HepG2 (cell line): ENCODE measurements around the gene ZNF606. TPM values are rescaled to one million over a fixed set of nuclear protein-coding genes. Genes with fewer than 3 reads are reported as not detected.

Source experiments
- AFF4 ChIP-seq: sonication (generic); formaldehyde crosslinking; IDR thresholded peaks from 2 replicates; pipeline ENCODE4 v1.4.0; 2020; ENCODE audit warnings: missing genetic modification reagents
- ATF6 ChIP-seq: sonication (generic); formaldehyde crosslinking; conservative IDR thresholded peaks from 2 replicates; pipeline ENCODE4 v1.4.0; 2020; ENCODE audit warnings: missing genetic modification reagents
- CENPT ChIP-seq: sonication (generic); formaldehyde crosslinking; IDR thresholded peaks from 2 replicates; pipeline ENCODE4 v1.8.0; 2022; ENCODE audit warnings: low read depth, mild to moderate bottlenecking, moderate library complexity, missing genetic modification reagents
- ELF3 ChIP-seq: IDR thresholded peaks from 2 replicates; pipeline ENCODE4 v1.6.1; 2016; ENCODE audit warnings: missing genetic modification reagents, missing compliant biosample characterization
- HIVEP1 ChIP-seq: sonication (generic); formaldehyde crosslinking; IDR thresholded peaks from 2 replicates; pipeline ENCODE4 v1.4.0; 2020; ENCODE audit warnings: mild to moderate bottlenecking, missing genetic modification reagents
- HNRNPLL ChIP-seq: fragments of 200-400 bp; formaldehyde crosslinking; IDR thresholded peaks from 2 replicates; pipeline ENCODE4 v1.6.1; 2017; ENCODE audit warnings: mild to moderate bottlenecking, low read depth, low read length; ENCODE audit not compliant: poor library complexity, severe bottlenecking
- MXD4 ChIP-seq: IDR thresholded peaks from 2 replicates; pipeline ENCODE4 v1.6.1; 2016; ENCODE audit warnings: mild to moderate bottlenecking, missing biosample characterization, missing genetic modification reagents
- MYC ChIP-seq: sonication (generic); formaldehyde crosslinking; IDR thresholded peaks from 2 replicates; pipeline ENCODE4 v1.9.0; 2021; ENCODE audit warnings: missing genetic modification reagents, borderline replicate concordance
- NCOA2 ChIP-seq: sonication (generic); formaldehyde crosslinking; IDR thresholded peaks from 2 replicates; pipeline ENCODE4 v1.8.0; 2022; ENCODE audit warnings: inconsistent platforms
- PRDM15 ChIP-seq: sonication (generic); formaldehyde crosslinking; IDR thresholded peaks from 2 replicates; pipeline ENCODE4 v1.4.0; 2020; ENCODE audit warnings: missing genetic modification reagents
- SIN3A ChIP-seq: IDR thresholded peaks from 2 replicates; pipeline ENCODE4 v1.6.1; 2011; ENCODE audit warnings: low read depth, mild to moderate bottlenecking, control low read depth, low read length, borderline replicate concordance
- SMYD3 ChIP-seq: sonication (generic); formaldehyde crosslinking; IDR thresholded peaks from 2 replicates; pipeline ENCODE4 v1.8.1; 2023; ENCODE audit warnings: mild to moderate bottlenecking, missing genetic modification reagents
- THYN1 ChIP-seq: sonication (generic); formaldehyde crosslinking; IDR thresholded peaks from 2 replicates; pipeline ENCODE4 v1.8.1; 2023; ENCODE audit warnings: low read depth, mild to moderate bottlenecking, moderate library complexity, missing genetic modification reagents, borderline replicate concordance
- ZEB1 ChIP-seq: IDR thresholded peaks from 2 replicates; pipeline ENCODE4 v1.6.1; 2012; ENCODE audit warnings: mild to moderate bottlenecking, low read depth, inconsistent platforms; ENCODE audit not compliant: insufficient replicate concordance
- ZKSCAN1 ChIP-seq: fragments of 150-350 bp; IDR thresholded peaks from 2 replicates; pipeline ENCODE4 v1.6.1; 2014; ENCODE audit warnings: low read length
- ZNF460 ChIP-seq: sonication (generic); formaldehyde crosslinking; IDR thresholded peaks from 2 replicates; pipeline ENCODE4 v1.5.1; 2020; ENCODE audit warnings: missing genetic modification reagents, mild to moderate bottlenecking, borderline replicate concordance
- ZNF589 ChIP-seq: sonication (generic); formaldehyde crosslinking; conservative IDR thresholded peaks from 2 replicates; pipeline ENCODE4 v1.8.0; 2022; ENCODE audit warnings: mild to moderate bottlenecking, moderate library complexity, missing genetic modification reagents
- ZNF772 ChIP-seq: sonication (generic); formaldehyde crosslinking; IDR thresholded peaks from 2 replicates; pipeline ENCODE4 v1.5.0; 2020; ENCODE audit warnings: mild to moderate bottlenecking, missing genetic modification reagents
- polyA plus RNA-seq, 8 experiments: library from polyadenylated mRNA; depleted of rRNA in 3 of 8; stranded (reverse) in 7 of 8; unstranded in 1 of 8; fragments of >200 nt; fragmentation: Illumina TruSeq in 4 of 8; extraction: Trizol in 4 of 8; gene quantifications; 2 replicates each; pipeline versions ENCODE4 v1.2.1 to v1.2.3, GENCODE V29; 2011 to 2016; ENCODE audit warnings: low read depth in 4 of 8, missing spikeins in 1 of 8, mixed read lengths in 1 of 8; ENCODE audit not compliant: insufficient read depth in 1 of 8
- total RNA-seq, 5 experiments: library from RNA; depleted of rRNA; stranded (reverse); fragments of >200 nt; fragmentation: Illumina TruSeq; extraction: Trizol; gene quantifications; 2 replicates each; pipeline ENCODE4 v1.2.3, GENCODE V29; 2016; ENCODE audit warnings: low read depth in 1 of 5

The ZNF606 gene
- total and polyA plus RNA-seq, 2 of the 13 experiments (the other 11 are each of a cell fraction or from before 2014, with no cell fraction given): 4.2 to 14.8 TPM

GRCh38 chr19:58001895-58002369, 688 bp downstream of the ZNF606 start (continued):
- no peak for TF ChIP-seq ZEB1
- no peak for TF ChIP-seq NCOA2 (CRISPR knock-in tag)
- no peak for TF ChIP-seq ELF3
- TF ChIP-seq THYN1 (CRISPR knock-in tag): no peak
- no peak for TF ChIP-seq SIN3A
- no peak for TF ChIP-seq MYC (CRISPR knock-in tag)
- TF ChIP-seq ZNF460 (CRISPR knock-in tag): no peak
- TF ChIP-seq HIVEP1 (CRISPR knock-in tag): no peak
- no peak for TF ChIP-seq AFF4 (CRISPR knock-in tag)
- TF ChIP-seq CENPT (CRISPR knock-in tag): no peak
- no peak for TF ChIP-seq MXD4
- no peak for TF ChIP-seq ATF6 (CRISPR knock-in tag)
- TF ChIP-seq ZNF772: no peak
- TF ChIP-seq HNRNPLL: peak; percentile 28
- 0 out of 2 replicates have a peak, but pooled peaks have one; percentile 9 for TF ChIP-seq ZNF589
- TF ChIP-seq ZKSCAN1: peak; percentile 87
- TF ChIP-seq SMYD3 (CRISPR knock-in tag): 0 out of 2 replicates have a peak, but pooled peaks have one; percentile 9
- no peak for TF ChIP-seq PRDM15 (CRISPR knock-in tag)
